Gastrocnemius medialis (tissue), 4 donors: Measurements from ENCODE around the gene ST8SIA2. TPM values are rescaled to one million over a fixed set of nuclear protein-coding genes. Genes with fewer than 3 reads are reported as not detected.

Experiments
- ATAC-seq, 2 donors: fragments of 150-250 bp; one replicate each; pipeline ENCODE4 v1.9.1; 2016
- DNase-seq, 2 donors: peaks; one replicate each; pipeline ENCODE4 v3.0.0-alpha.2; 2019
- H3K27ac ChIP-seq, 4 donors: fragments of 200-600 bp; sonication (generic); 1 replicate in 1 of 4; 2 replicates in 3 of 4; pipeline ENCODE4 v1.5.1; 2016 to 2018; ENCODE audit warnings: mild to moderate bottlenecking in 2 of 4, moderate library complexity in 1 of 4
- H3K27me3 ChIP-seq, 3 donors: fragments of 200-600 bp; sonication (generic) in 2 of 3; 1 replicate in 1 of 3; 2 replicates in 2 of 3; pipeline versions ENCODE4 v1.5.1 to v1.6.0; 2016 to 2019; ENCODE audit warnings: mild to moderate bottlenecking in 1 of 3, moderate library complexity in 1 of 3
- H3K36me3 ChIP-seq, 2 donors: fragments of 200-600 bp; sonication (generic) in 1 of 2; one replicate each; pipeline ENCODE4 v1.5.1; 2017 to 2018
- H3K4me1 ChIP-seq, 2 donors: fragments of 200-600 bp; sonication (generic) in 1 of 2; one replicate each; pipeline ENCODE4 v1.5.1; 2016 to 2017; ENCODE audit warnings: mild to moderate bottlenecking in 2 of 2
- H3K4me3 ChIP-seq, 4 donors: fragments of 200-600 bp; sonication (generic) in 3 of 4; 1 replicate in 1 of 4; 2 replicates in 3 of 4; pipeline ENCODE4 v1.5.1; 2016 to 2019; ENCODE audit warnings: mild to moderate bottlenecking in 2 of 4
- H3K9me3 ChIP-seq, 3 donors: fragments of 200-600 bp; sonication (generic) in 2 of 3; 1 replicate in 1 of 3; 2 replicates in 2 of 3; pipeline ENCODE4 v1.5.1; 2016 to 2019
- POLR2A ChIP-seq, 2 donors: fragments of 450-650 bp; IDR thresholded peaks; one replicate each; pipeline ENCODE4 v1.6.1; 2017; ENCODE audit warnings: antibody characterized with exemption in 2 of 2, mild to moderate bottlenecking in 2 of 2, moderate library complexity in 2 of 2
- in situ Hi-C, 4 donors: fragments of 200-750 bp; cut with MboI; loops; one replicate each; pipeline versions ENCODE4 v1.15.0 to v1.8.0; 2017; ENCODE audit warnings: low sequenced_read_pairs in 4 of 4
- intact Hi-C: fragments of 100-400 bp; cut with DNase I; formaldehyde crosslinking; loops from one replicate; pipeline ENCODE4 v1.15.1; 2023; ENCODE audit warnings: low total_unique reads
- total RNA-seq, 4 donors: library from RNA; depleted of rRNA; stranded (reverse); fragments of >200 nt; gene quantifications; one replicate each; pipeline versions ENCODE4 v1.1.0 to v1.2.3, GENCODE V29; 2016
- TF ChIP-seq, protein P1 (sequence below), 5 experiments: fragments of 450-650 bp in 3 of 5; fragments of 200-600 bp in 2 of 5; sonication (generic) in 2 of 5; IDR thresholded peaks in 4 of 5; conservative IDR thresholded peaks in 1 of 5; 1 replicate in 4 of 5; 2 replicates in 1 of 5; pipeline ENCODE4 v1.5.1; 2016 to 2019; ENCODE audit warnings: antibody characterized with exemption in 5 of 5, mild to moderate bottlenecking in 3 of 5, moderate library complexity in 3 of 5

The ST8SIA2 gene
- total RNA-seq, 4 donors from 2014 or later, result not detected

DNA sequence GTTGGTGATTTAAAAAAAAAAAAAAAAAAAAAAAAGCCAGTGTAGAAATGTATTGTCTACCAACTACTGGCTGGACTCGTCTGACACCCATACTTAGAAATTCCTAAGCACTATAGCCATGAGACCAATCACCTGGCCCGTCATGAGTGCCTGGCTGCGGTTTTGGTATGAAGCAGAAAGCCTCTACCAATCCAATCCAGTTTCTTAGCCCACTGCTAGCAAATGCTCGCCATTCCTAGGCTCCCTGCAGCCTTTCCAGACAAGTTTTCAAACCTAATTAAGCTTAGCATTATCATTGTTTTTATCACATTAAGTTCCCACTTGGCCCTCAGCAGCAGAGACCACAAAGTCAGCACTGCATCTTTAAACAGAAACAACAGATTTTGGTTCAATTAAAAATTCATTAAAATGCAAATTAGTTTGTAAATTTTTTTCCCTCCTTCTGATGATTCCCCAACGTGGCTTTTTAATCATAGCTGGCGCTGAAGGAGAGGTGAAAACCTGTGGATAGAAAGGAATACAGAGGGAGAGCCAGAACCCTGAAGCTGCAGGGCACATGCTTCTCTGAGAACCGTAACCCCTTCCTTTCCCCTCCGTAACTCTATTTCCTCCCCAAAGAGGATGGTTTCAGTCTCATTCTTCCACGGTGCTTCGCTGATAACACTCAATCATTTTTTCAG is 32.2 kb upstream of the ST8SIA2 start:
- Histone ChIP-seq H3K27ac (no peak overlapping the region), H3K36me3 (no peaks in the 10 kb centered on the region), H3K4me3 (no peak overlapping the region), H3K27me3 (no peaks in the 10 kb centered on the region), H3K4me1 (no peaks in the 10 kb centered on the region), H3K9me3 (no peaks in the 10 kb centered on the region)
- DNase-seq, result no peak
- no peak for TF ChIP-seq POLR2A (IDR thresholded peaks at IDR 0.05)
- TF ChIP-seq, protein P1, sequence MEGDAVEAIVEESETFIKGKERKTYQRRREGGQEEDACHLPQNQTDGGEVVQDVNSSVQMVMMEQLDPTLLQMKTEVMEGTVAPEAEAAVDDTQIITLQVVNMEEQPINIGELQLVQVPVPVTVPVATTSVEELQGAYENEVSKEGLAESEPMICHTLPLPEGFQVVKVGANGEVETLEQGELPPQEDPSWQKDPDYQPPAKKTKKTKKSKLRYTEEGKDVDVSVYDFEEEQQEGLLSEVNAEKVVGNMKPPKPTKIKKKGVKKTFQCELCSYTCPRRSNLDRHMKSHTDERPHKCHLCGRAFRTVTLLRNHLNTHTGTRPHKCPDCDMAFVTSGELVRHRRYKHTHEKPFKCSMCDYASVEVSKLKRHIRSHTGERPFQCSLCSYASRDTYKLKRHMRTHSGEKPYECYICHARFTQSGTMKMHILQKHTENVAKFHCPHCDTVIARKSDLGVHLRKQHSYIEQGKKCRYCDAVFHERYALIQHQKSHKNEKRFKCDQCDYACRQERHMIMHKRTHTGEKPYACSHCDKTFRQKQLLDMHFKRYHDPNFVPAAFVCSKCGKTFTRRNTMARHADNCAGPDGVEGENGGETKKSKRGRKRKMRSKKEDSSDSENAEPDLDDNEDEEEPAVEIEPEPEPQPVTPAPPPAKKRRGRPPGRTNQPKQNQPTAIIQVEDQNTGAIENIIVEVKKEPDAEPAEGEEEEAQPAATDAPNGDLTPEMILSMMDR (IDR thresholded peaks at IDR 0.05 in 4 of 5, conservative IDR thresholded peaks at IDR 0.05 in 1 of 5), result no peak
- in situ Hi-C loops, result no loop called here
- no peak for ATAC-seq
- intact Hi-C loops, result no loop called here

DNA sequence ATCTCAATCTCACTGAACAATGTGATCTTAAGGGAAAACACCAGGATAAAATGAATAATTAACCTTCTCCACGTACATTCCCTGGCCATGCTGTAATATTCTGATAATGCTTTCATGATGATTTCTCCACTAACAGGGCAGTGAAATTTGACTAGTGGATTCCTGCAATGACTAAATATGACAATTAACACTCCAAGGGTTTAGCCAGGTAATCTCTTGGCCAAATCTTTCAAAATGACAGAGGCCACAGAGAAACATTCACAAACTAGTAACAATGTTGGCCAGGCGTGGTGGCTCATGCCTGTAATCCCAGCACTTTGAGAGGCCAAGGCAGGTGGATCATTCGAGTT is 31.7 kb upstream of the ST8SIA2 start:
- in situ Hi-C loops, result no loop called here
- H3K4me1 ChIP-seq, result no peaks in the 10 kb centered on the region
- no peak overlapping the region for H3K4me3 ChIP-seq
- H3K9me3 ChIP-seq, result no peaks in the 10 kb centered on the region
- no peak for ATAC-seq
- no peaks in the 10 kb centered on the region for H3K27me3 ChIP-seq
- intact Hi-C loops, result no loop called here
- H3K36me3 ChIP-seq, result no peaks in the 10 kb centered on the region
- DNase-seq, result no peak
- no peak overlapping the region for H3K27ac ChIP-seq
- TF ChIP-seq, protein P1 (IDR thresholded peaks at IDR 0.05 in 4 of 5, conservative IDR thresholded peaks at IDR 0.05 in 1 of 5), result no peak
- TF ChIP-seq POLR2A (IDR thresholded peaks at IDR 0.05), result no peak

DNA sequence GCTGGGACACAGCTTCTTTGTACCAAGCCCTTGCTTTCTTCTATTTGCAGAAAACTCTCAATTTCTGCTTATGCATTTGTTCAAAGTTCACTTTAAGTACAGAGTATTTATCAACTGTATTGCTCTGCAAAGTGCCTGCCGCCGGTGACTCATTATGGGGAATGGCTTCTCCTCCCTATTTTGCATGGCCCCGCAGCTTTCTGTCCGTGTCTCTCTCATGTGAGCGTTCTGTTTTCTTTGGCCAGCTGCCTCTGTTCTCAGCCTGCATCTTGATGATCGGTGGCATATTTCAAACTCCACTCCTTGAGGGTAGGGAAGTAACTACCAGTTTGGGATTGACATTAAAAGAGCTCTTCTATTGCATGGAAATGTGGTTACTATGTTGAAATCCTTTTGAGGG is 28.6 kb upstream of the ST8SIA2 start:
- Histone ChIP-seq H3K36me3 (no peaks in the 10 kb centered on the region), H3K27me3 (no peaks in the 10 kb centered on the region), H3K4me1 (no peaks in the 10 kb centered on the region), H3K9me3 (no peaks in the 10 kb centered on the region), H3K27ac (no peak overlapping the region), H3K4me3 (no peak overlapping the region)
- DNase-seq (no peak), ATAC-seq (no peak)
- in situ Hi-C loops (no loop called here), intact Hi-C loops (no loop called here)
- TF ChIP-seq, protein P1 (IDR thresholded peaks at IDR 0.05 in 4 of 5, conservative IDR thresholded peaks at IDR 0.05 in 1 of 5), result no peak
- no peak for TF ChIP-seq POLR2A (IDR thresholded peaks at IDR 0.05)

DNA sequence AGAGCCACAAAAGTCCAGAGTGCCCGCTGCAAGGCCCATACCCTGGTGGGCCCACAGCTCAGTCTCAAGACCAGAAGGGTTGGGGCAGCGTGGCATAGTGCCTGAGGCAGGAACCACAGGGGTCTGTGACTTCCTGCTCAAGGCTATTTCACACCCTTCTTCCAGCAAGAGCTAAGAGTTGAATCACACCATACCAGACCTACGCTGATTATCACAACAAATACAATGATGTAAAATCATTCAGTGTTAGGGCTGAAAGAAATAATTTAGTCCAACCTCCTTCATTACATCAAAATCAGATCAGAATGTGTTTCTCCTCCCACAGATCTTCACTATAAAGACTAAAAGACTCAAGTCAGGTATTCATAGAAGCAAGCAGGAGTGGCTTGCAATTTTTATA is 27.8 kb upstream of the ST8SIA2 start:
- ATAC-seq (no peak), DNase-seq (no peak)
- Histone ChIP-seq H3K4me3 (no peak overlapping the region), H3K9me3 (no peaks in the 10 kb centered on the region), H3K4me1 (no peaks in the 10 kb centered on the region), H3K27ac (no peak overlapping the region), H3K27me3 (no peaks in the 10 kb centered on the region), H3K36me3 (no peaks in the 10 kb centered on the region)
- in situ Hi-C loops, result no loop called here
- intact Hi-C loops, result no loop called here
- TF ChIP-seq, protein P1 (IDR thresholded peaks at IDR 0.05 in 4 of 5, conservative IDR thresholded peaks at IDR 0.05 in 1 of 5), result no peak
- TF ChIP-seq POLR2A (IDR thresholded peaks at IDR 0.05), result no peak

DNA sequence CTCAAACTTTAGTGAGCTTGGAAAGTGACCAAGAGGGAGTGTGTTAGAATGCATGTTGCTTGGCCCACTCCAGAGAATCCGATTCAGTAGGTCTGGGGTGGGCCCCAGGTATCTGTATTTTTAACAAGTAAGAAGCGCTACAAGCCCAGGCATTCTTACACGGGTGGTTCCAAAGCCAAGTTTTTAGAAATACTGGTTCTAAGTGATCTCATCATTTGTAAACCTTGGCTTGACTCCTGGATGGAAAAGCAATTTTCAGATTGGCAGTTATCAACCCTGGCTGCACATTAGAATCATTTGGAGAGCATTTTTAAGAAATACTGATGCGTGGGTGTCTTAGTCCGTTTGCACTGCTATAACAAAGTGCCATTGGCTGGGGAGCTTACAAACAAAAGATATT is 27.3 kb upstream of the ST8SIA2 start:
- no peak for ATAC-seq
- TF ChIP-seq POLR2A (IDR thresholded peaks at IDR 0.05), result no peak
- TF ChIP-seq, protein P1 (IDR thresholded peaks at IDR 0.05 in 4 of 5, conservative IDR thresholded peaks at IDR 0.05 in 1 of 5), result no peak
- no peak overlapping the region for H3K4me3 ChIP-seq

More for the DNA sequence above, 27.3 kb upstream of the ST8SIA2 start:
- no peaks in the 10 kb centered on the region for H3K36me3 ChIP-seq
- peaks cover 0 to 3% (median 0%) of the 10 kb centered on the region in 3 donors for H3K27me3 ChIP-seq
- no peaks in the 10 kb centered on the region for H3K9me3 ChIP-seq
- H3K4me1 ChIP-seq, result no peaks in the 10 kb centered on the region
- DNase-seq, result no peak
- in situ Hi-C loops, result no loop called here
- no peak overlapping the region for H3K27ac ChIP-seq
- intact Hi-C loops, result no loop called here
